Keratinocyte (primary cell): ENCODE measurements around the gene TARM1.

Experiments
- EZH2 ChIP-seq: IDR thresholded peaks from one replicate; pipeline ENCODE4 v1.6.1; 2012; ENCODE audit warnings: inconsistent platforms, mild to moderate bottlenecking, low read length, moderate library complexity
- TF ChIP-seq, protein P1 (sequence below), 3 experiments: IDR thresholded peaks in 1 of 3; conservative IDR thresholded peaks in 1 of 3; optimal IDR thresholded peaks in 1 of 3; 2 replicates in 2 of 3; 3 replicates in 1 of 3; pipeline versions ENCODE3 to v1.5.1; 2011; ENCODE audit warnings: low read length in 3 of 3, mild to moderate bottlenecking in 3 of 3, moderate library complexity in 2 of 3, control low read depth in 1 of 3, inconsistent platforms in 1 of 3; ENCODE audit not compliant: insufficient read depth in 2 of 3; ENCODE audit errors: extremely low read depth in 1 of 3

DNA sequence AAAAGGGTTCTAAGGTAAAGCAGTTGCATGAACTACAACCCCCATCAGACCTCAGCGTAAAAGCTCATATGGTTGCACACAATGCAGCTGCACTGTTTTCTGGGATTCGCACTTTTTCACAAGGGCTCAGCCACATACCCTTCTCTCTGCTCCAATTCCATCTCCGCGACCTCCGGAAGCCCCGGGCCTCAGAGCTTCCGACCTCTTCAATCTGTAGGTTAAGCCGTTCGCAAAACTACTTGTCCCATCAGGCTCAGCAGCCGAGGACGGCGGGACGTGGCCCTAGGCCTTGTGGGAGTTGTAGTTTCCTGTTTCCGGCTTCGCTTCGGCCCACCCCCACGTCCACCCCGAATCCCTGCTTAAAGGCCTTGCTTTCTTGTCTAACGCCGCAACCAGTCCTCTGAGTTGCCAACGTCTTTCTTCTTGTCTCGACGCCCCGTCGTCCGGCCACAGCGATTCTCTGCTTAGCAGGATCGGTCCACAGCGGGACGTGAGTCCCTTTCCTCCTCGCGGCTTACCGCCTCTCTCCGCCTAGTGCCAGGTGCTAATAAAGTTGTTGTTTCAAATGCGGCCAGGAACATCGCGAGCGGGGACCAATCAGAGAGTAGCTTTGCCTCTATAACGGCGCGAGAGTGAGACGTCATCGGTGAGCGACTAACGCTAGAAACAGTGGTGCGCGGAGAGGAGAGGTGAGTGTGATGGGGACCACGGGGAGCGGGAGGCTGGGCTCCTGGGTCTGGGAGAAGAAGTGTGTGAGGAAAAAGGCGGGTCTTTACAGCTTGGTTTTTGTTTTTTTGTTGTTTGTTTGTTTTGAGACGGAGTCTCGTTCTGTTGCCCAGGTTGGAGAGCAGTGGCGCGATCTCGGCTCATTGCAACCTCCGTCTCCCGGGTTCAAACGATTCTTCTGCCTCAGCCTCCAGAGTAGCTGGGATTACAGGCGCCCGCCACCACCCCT is 34.2 kb upstream of the TARM1 start, which contains the start of the genes PRPF31 and TFPT:
- TF ChIP-seq, protein P1, sequence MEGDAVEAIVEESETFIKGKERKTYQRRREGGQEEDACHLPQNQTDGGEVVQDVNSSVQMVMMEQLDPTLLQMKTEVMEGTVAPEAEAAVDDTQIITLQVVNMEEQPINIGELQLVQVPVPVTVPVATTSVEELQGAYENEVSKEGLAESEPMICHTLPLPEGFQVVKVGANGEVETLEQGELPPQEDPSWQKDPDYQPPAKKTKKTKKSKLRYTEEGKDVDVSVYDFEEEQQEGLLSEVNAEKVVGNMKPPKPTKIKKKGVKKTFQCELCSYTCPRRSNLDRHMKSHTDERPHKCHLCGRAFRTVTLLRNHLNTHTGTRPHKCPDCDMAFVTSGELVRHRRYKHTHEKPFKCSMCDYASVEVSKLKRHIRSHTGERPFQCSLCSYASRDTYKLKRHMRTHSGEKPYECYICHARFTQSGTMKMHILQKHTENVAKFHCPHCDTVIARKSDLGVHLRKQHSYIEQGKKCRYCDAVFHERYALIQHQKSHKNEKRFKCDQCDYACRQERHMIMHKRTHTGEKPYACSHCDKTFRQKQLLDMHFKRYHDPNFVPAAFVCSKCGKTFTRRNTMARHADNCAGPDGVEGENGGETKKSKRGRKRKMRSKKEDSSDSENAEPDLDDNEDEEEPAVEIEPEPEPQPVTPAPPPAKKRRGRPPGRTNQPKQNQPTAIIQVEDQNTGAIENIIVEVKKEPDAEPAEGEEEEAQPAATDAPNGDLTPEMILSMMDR (optimal IDR thresholded peaks at IDR 0.05 in 1 of 3, IDR thresholded peaks at IDR 0.05 in 1 of 3, conservative IDR thresholded peaks at IDR 0.05 in 1 of 3; ENCODE audit: extremely low read depth in 1 of 3, insufficient read depth in 2 of 3, low read length in 3 of 3), result no peak
- TF ChIP-seq EZH2, result no peak
